ENCODE data around the gene SLC25A14. TPM values are rescaled to one million over a fixed set of nuclear protein-coding genes. Genes with fewer than 3 reads are reported as not detected.
A peak's percentile ranks its signal among the peaks of the same experiment; 100 is the strongest.

SLC25A14 gene, protein sequence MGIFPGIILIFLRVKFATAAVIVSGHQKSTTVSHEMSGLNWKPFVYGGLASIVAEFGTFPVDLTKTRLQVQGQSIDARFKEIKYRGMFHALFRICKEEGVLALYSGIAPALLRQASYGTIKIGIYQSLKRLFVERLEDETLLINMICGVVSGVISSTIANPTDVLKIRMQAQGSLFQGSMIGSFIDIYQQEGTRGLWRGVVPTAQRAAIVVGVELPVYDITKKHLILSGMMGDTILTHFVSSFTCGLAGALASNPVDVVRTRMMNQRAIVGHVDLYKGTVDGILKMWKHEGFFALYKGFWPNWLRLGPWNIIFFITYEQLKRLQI
- 1 to 10 TPM; 6.2 to 8.4 (median 6.4) TPM for total RNA-seq

DNA sequence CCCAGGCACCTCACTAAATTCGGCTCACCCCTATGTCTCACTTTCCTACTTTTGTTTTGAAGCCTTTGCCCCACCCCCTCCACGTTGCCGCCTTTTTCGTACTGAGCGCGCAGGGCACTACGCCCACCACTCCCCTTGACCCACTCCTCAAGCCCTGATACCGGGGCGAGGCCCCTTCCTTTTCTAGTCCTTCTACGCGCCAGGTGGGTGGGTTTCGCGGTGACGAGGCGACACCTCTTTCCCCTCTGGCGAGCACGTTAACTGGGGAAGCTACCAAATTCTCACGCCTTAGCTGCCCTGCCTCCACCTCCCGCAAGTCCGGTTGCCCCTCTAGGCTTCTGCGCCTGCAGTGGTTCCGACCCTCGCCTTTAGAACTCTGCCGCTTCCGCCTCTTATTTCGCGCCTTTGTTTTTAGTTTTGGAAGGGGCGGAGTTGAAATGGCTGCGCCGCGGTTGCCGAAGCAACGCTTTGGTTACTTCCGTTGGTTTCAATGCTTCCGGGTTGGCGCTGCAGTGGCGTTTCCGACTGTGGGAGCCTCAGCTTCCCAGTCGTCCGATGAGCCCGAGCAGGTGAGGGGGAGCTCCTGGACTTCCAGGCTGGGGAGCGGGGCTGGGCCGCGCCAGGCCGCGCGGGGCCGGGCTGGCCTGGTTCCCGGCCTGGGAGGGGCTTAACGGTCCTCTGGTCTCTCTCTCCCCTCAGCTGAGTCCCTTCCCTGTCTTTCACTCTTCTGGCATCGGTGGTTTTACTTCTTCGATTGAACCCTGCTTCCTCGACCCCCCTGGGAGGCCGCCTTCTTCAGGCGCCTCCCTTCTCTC is at the start of gene SLC25A14:
Gene SLC25A14, plus strand, starts transcription at position 512 of the 815 bp plus-strand sequence. CDS start 360 bp downstream, outside the sequence.
- intact Hi-C loops (cut with DNase I): no loop called here
- Histone ChIP-seq H3K9me3 (no peaks in the 10 kb centered on the region), H3K27ac (peak within 1 kb of the TSS; percentile 49 to 77 (median 66)), H3K4me1 (peaks cover 0 to 14% (median 0%) of the 10 kb centered on the region in 3 donors), H3K36me3 (no peaks in the 10 kb centered on the region), H3K4me3 (peak within 1 kb of the TSS; percentile 65 to 79 (median 74)), H3K27me3 (no peaks in the 10 kb centered on the region)
- no peak for TF ChIP-seq CTCF (IDR thresholded peaks at IDR 0.05)
- no peak for TF ChIP-seq POLR2A (IDR thresholded peaks at IDR 0.05)
- WGBS, 2 donors: 0 to 28% methylated on average over 1 to 13 of the region's 55 CpGs
- DNase-seq: no peak

- DNase-seq: no peak
- TF ChIP-seq POLR2A (IDR thresholded peaks at IDR 0.05): no peak
- no peak for TF ChIP-seq CTCF (IDR thresholded peaks at IDR 0.05)
- intact Hi-C loops (cut with DNase I): no loop called here
These were observed 44.0 kb upstream of the SLC25A14 start for GRCh38 chrX:130295519-130296296.

GRCh38 chrX:130296297-130296678 is 43.4 kb upstream of the SLC25A14 start:
- Histone ChIP-seq H3K27me3 (no peaks in the 10 kb centered on the region), H3K4me3 (no peak overlapping the region), H3K9me3 (no peaks in the 10 kb centered on the region), H3K4me1 (no peaks in the 10 kb centered on the region), H3K27ac (no peak overlapping the region), H3K36me3 (no peaks in the 10 kb centered on the region)
- intact Hi-C loops (cut with DNase I): no loop called here
- no peak for TF ChIP-seq CTCF (IDR thresholded peaks at IDR 0.05)
- TF ChIP-seq POLR2A (IDR thresholded peaks at IDR 0.05): no peak
- DNase-seq: no peak
- 76 to 83% methylated on average over 2 to 3 of the region's 3 CpGs for WGBS, 2 donors

More at GRCh38 chrX:130295519-130296296, 44.0 kb upstream of the SLC25A14 start:
- Histone ChIP-seq H3K27ac (no peak overlapping the region), H3K9me3 (no peaks in the 10 kb centered on the region), H3K27me3 (no peaks in the 10 kb centered on the region), H3K4me1 (no peaks in the 10 kb centered on the region), H3K4me3 (no peak overlapping the region), H3K36me3 (no peaks in the 10 kb centered on the region)
- 53 to 77% methylated on average over 4 to 5 of the region's 5 CpGs for WGBS, 2 donors

- 34% methylated on average over 2 of the region's 2 CpGs for WGBS, 2 donors
- Histone ChIP-seq H3K36me3 (no peaks in the 10 kb centered on the region), H3K27me3 (no peaks in the 10 kb centered on the region), H3K9me3 (no peaks in the 10 kb centered on the region), H3K4me1 (no peaks in the 10 kb centered on the region), H3K27ac (no peak overlapping the region), H3K4me3 (no peak overlapping the region)
- intact Hi-C loops (cut with DNase I): no loop called here
- no peak for DNase-seq
- TF ChIP-seq CTCF (IDR thresholded peaks at IDR 0.05) (no peak), POLR2A (IDR thresholded peaks at IDR 0.05) (no peak)
These were observed 43.0 kb upstream of the SLC25A14 start for GRCh38 chrX:130296743-130297142.

Measured in esophagus squamous epithelium (tissue), 5 donors.